GM18909 (cell line): ENCODE results near the gene GRIK5.
"Not testable (repeated sequence)": the region's sequence is repeated elsewhere in the genome, so short reads cannot be mapped to it uniquely, and the experiment has no call there.

Experiments
- ATAC-seq: cut with Tn5 transposase; IDR thresholded peaks from one replicate; pipeline ENCODE4 v1.9.1; 2021; ENCODE audit warnings: mild to moderate bottlenecking; ENCODE audit not compliant: unreplicated experiment, poor library complexity

GRIK5 gene

DNA sequence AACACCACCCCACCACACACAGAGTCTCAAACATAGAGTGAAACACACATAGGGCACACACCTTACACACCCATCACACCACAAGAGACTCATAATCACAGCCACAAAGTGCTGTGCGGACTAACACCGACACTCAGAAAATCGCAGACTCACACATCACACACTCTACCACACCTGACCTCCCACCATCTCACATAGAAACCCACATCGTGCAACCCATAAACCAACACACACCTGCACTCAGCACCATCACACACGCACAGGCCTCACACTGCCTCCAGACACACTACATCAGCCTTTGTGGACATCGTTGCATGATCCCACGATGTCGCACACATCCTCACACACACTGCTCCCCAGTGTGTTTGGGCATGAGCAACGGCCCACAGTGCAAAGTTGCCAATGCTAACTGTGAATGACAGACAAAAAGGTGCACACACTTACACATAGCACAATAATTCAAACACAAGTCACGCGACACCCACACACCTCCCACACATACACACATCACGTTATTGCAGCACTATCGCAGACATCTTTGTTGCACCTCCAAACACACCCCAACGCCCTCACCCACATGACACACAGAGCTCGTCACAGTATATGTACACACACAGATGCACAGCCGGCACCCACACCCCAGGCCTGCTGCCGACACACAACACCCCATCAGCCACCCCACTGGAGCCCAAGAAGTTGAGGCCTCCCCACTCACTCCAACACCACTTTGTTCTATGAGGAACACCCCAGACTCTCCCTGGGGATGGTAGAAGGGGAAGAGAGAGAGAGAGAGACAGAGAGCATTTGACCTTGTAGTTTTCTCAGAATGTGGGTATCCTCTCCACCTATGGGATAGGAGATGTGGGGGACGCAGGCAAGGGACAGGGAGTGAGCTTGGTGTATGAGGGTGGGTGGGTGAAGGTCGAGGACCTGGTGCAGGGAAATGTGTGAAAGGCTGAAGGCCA lies 74.7 kb downstream of the GRIK5 start:
- no peak for ATAC-seq

GRCh38 chr19:41994521-41994971 lies 75.5 kb downstream of the GRIK5 start:
- no peak for ATAC-seq

DNA sequence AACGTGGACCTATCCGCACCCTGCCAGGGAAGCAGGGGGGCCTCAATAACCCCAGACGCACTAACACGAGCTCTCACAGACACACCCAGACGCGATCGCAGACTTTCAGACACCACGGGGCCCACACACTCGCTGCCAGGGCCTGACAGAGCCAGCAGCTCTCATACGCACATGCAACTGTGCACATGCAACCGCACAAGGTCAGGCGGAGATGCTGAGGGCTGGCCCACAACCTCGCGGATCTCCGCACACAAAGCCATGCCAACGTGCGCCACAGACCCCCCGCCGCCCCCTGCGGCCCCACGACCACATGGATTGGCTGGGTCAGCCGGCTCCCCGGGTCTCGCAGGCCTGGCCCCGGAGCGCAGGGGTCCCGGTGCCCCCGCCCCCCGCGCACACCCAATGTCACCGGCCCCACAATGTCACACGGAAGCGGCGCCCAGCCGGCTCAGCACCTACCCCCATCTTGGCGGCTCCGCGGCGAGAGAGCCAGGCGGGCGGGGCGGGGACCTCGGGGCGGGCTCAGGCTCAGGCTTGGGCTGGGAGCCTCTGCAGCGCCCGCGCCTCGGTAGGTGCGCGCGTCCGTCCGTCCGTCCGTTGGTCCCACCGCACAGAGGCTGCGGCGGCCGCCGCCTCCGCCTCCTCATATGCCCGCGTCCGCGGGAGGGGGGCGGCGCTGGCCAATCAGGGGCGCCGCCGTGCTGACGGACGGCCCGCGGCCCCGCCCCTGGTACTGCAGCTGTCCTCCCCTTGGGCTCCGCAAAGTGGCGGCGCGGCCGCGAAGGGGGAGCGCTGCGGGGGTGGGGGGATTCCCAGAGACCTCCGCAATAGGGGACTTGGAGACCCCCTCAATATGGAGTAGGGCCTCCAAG lies 76.2 kb downstream of the GRIK5 start, which contains the start of gene ATP1A3:
Gene ATP1A3, minus strand, starts transcription at position 619 of the 872 bp plus-strand sequence. Its CDS starts 154 bp downstream, at position 465.
- no peak for ATAC-seq

DNA sequence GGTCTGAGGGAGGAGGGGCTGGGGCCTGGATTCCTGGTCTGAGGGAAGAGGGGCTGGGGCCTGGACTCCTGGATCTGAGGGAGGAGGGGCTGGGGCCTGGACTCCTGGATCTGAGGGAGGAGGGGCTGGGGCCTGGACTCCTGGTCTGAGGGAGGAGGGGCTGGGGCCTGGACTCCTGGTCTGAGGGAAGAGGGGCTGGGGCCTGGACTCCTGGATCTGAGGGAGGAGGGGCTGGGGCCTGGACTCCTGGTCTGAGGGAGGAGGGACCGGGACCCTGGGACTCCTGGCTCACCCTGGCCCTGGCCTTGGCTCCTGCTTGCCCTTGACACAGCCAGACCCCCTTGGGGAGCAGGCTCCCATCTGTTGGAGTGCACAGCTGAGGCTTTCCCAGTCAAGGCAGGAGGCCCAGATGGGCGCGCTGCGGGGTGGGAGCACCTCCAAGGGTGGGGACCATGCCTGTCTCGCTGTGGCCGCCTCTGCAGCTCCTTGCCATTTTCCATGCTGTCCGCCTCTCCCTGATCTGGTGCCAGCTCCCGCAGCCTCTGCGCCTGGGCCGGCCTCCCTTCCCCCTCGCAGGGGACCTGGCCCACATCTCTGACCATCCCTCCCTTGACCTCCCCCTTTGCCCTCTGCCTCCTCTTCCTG lies 78.0 kb downstream of the GRIK5 start:
- not testable (repeated sequence) for ATAC-seq

DNA sequence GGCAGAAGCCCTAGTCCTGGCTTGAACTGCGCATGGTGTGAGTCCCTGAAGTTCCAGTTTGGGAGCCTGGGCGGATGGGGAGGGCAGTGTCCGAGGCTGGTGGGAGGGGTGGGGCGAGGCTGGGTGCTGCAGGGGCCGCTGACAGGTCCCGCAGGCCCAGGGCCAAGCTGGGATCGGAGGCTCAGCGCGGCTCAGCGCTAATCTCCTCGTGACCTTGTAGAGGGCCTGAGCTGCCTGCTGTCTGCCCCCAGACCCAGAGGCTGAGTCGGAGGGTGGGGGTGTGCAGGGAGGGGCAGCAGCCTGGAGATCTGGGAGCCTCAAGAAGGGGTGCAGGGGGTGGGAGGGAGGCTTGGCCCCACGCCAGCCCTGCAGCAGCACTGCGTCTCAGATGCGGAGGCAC lies 79.0 kb downstream of the GRIK5 start:
- ATAC-seq, result no peak

- ATAC-seq, result no peak
Observed at GRCh38 chr19:41990615-41991014, 79.4 kb downstream of the GRIK5 start.

- no peak for ATAC-seq
Observed at GRCh38 chr19:41990028-41990427, 80.0 kb downstream of the GRIK5 start.

DNA sequence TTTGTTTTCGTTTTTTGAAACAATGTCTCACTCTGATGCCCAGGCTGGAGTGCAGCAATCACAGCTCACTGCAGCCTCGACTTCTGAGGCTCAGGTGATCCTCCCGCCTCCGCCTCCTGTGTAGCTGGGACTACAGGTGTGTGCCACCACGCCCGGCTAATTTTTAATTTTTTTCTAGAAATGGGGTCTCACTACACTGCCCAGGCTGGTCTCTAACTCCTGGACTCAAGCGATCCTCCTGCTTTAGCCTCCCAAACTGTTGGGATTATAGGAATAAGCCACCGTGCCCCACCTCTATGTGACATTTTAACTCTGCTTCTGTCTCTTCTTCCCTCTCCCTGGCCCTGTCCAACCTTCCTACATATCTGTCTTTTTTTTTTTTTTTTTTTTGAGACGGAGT lies 81.1 kb downstream of the GRIK5 start:
- ATAC-seq, result no peak

- no peak for ATAC-seq
Observed at GRCh38 chr19:41987141-41987860, 82.7 kb downstream of the GRIK5 start.

DNA sequence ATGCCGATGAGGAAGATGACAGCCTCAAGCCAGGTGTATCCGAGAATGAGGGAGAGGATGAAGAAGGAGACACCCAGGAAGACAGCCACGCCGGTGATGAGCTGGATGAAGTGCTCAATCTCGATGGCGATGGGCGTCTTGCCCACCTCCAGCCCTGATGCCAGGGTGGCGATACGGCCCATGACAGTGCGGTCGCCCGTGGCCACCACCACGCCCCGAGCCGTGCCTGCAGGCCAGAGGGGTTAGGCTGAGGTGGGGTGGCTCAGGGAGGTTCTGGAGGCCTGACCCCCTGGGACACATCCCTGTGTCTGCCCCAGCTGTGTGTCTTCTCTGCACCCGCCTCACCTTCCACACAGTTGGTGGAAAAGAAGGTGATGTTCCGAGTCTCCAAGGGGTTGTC lies 85.0 kb downstream of the GRIK5 start:
- no peak for ATAC-seq

GRCh38 chr19:41981724-41982123 lies 88.3 kb downstream of the GRIK5 start:
- no peak for ATAC-seq

- ATAC-seq, result no peak
Observed at GRCh38 chr19:41978470-41978869, 91.5 kb downstream of the GRIK5 start.

GRCh38 chr19:41977916-41978315 lies 92.1 kb downstream of the GRIK5 start:
- ATAC-seq, result no peak

- no peak for ATAC-seq
Observed at GRCh38 chr19:41974652-41975051, 95.4 kb downstream of the GRIK5 start.

DNA sequence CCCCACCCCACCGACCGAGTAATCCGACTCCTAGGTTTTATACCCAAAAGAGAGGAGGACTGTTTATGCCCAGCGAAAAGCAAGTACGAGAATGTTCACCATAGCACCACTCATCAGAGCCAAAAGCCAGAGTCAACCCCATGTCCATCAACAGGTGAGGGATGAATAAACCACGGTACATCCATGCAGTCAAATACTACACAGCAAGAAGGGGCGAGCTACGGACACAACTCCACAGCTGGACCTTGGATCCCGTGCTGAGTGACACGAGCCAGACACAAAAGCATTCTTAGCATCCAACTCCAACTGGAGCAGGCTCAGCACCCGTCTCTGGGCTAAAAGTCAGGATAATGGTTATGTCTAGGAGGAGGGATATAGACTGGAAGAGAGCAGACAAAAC lies 98.6 kb downstream of the GRIK5 start:
- ATAC-seq, result no peak

- no peak for ATAC-seq
Observed at GRCh38 chr19:41969772-41970458, 100.1 kb downstream of the GRIK5 start.

GRCh38 chr19:41968751-41969595 lies 101.0 kb downstream of the GRIK5 start:
- ATAC-seq, result no peak

GRCh38 chr19:41967054-41967783 lies 102.8 kb downstream of the GRIK5 start:
- ATAC-seq, result no peak
